SJSA1 (cell line): ENCODE measurements around the gene NR3C1. TPM values are rescaled to one million over a fixed set of nuclear protein-coding genes. Genes with fewer than 3 reads are reported as not detected.

Source experiments
- DNase-seq, 2 experiments: peaks; one replicate each; pipeline ENCODE4 v3.0.0-alpha.2; 2015 to 2020; ENCODE audit warnings: low spot score in 2 of 2, low read depth in 1 of 2
- H3K27ac ChIP-seq: fragments of 250-450 bp; sonication (Bioruptor Pico); 2 replicates; pipeline ENCODE4 v1.5.1; 2020; ENCODE audit warnings: mild to moderate bottlenecking, moderate library complexity
- H3K27me3 ChIP-seq: fragments of 250-450 bp; sonication (Bioruptor Pico); replicated peaks from 2 replicates; pipeline ENCODE4 v1.5.1; 2020; ENCODE audit warnings: mild to moderate bottlenecking, moderate library complexity
- H3K36me3 ChIP-seq: fragments of 250-450 bp; sonication (Bioruptor Pico); 2 replicates; pipeline ENCODE4 v1.5.1; 2020; ENCODE audit warnings: mild to moderate bottlenecking
- H3K4me1 ChIP-seq: fragments of 250-450 bp; sonication (Bioruptor Pico); replicated peaks from 2 replicates; pipeline ENCODE4 v1.6.1; 2021; ENCODE audit warnings: mild to moderate bottlenecking
- H3K4me3 ChIP-seq: fragments of 250-450 bp; sonication (Bioruptor Pico); 2 replicates; pipeline ENCODE4 v1.5.1; 2020; ENCODE audit warnings: mild to moderate bottlenecking
- H3K9me3 ChIP-seq: fragments of 250-450 bp; sonication (Bioruptor Pico); replicated peaks from 2 replicates; pipeline ENCODE4 v1.5.1; 2020; ENCODE audit warnings: mild to moderate bottlenecking
- total RNA-seq: library from RNA; depleted of rRNA; stranded (reverse); fragments of >200 nt; shearing (Covaris generic); gene quantifications from 2 replicates; pipeline ENCODE4 v1.2.3, GENCODE V29; 2014

Gene NR3C1
- total RNA-seq, 1 experiment from 2014 or later = 86.5 TPM

DNA sequence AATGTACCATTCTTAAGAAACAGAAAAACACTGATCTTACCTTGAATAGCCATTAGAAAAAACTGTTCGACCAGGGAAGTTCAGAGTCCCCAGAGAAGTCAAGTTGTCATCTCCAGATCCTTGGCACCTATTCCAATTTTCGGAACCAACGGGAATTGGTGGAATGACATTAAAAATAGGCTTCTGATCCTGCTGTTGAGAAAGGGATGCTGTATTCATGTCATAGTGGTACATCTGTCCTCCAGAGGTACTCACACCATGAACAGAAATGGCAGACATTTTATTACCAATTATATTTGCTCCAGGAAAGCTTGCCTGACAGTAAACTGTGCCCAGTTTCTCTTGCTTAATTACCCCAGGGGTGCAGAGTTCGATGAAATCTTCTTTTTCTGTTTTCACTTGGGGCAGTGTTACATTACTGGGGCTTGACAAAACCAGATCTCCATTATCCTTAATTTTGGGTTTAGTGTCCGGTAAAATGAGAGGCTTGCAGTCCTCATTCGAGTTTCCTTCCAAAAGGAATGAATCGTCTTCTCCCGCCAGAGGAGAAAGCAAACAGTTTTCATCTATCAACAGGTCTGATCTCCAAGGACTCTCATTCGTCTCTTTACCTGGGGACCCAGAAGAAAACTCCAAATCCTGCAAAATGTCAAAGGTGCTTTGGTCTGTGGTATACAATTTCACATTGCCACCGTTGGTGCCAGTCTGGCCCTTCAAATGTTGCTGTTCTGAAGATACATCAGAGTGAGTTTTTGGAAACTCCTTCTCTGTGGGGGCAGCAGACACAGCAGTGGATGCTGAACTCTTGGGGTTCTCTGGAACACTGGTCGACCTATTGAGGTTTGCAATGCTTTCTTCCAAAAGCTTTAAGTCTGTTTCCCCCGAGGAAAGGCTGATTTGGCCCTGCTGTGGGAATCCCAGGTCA lies 3.6 kb downstream of the NR3C1 start:
- peaks cover 74% of the 10 kb centered on the region for H3K36me3 ChIP-seq
- H3K4me1 ChIP-seq = peaks cover 50% of the 10 kb centered on the region
- DNase-seq = no peak
- H3K4me3 ChIP-seq = no peak overlapping the region
- H3K27me3 ChIP-seq = no peaks in the 10 kb centered on the region
- no peak overlapping the region for H3K27ac ChIP-seq
- H3K9me3 ChIP-seq = no peaks in the 10 kb centered on the region; the same call in 1 of the 2 replicates

DNA sequence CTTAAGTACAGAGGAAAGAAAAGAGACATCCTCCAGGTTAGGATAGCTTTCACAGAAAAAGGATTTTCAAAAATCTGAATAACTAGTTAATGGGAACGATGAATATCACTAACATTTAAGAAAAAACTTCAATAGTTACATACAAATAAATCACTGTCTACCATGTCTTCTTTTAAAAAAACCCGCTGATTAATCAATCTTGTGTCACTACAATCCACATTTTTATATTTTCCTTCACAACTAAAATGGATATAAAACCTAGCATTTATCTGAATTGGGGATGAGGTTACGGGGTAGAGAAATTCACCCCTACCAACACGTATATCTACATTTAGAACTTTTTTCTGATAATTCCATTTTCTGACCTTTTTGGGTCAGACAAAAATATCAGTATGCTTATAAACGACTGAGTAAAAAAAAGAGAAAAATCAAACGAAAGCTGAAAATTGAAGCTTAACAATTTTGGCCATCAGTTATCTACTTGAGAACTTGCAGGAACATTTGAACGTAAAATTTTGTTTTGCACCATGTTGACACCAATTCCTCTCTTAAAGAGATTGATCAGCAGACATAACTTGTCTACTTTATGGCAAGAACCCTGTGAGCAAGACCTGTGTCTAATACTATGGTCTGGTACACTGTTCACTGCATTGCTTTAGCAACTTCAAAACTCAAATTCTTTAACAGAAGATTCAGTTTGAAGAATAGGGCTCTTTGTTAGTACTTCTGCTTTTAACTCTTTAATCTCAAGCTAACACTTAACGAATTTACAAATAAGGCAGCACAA lies 4.8 kb downstream of the NR3C1 start:
- peaks cover 69% of the 10 kb centered on the region for H3K36me3 ChIP-seq
- DNase-seq = no peak
- peaks cover 46% of the 10 kb centered on the region for H3K4me1 ChIP-seq
- H3K9me3 ChIP-seq = no peaks in the 10 kb centered on the region
- no peak overlapping the region for H3K4me3 ChIP-seq
- H3K27me3 ChIP-seq = no peaks in the 10 kb centered on the region
- H3K27ac ChIP-seq = no peak overlapping the region

DNA sequence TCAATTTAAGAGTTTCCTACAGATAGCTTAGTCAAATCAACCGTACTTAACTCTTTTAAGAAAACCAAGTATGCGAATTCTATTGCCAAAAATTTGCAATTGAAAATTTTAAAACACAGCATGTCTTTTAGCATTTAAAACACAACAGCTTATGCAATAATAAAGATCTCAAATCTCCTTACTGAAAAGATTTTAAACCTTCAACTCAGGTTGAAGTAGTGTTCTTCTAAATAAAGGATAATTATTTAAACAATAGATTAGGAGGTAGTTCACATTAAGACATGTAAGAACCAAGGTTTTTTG lies 5.5 kb downstream of the NR3C1 start:
- Histone ChIP-seq H3K27me3 (no peaks in the 10 kb centered on the region), H3K4me3 (no peak overlapping the region), H3K4me1 (peaks cover 46% of the 10 kb centered on the region), H3K36me3 (peaks cover 67% of the 10 kb centered on the region), H3K27ac (no peak overlapping the region), H3K9me3 (no peaks in the 10 kb centered on the region)
- DNase-seq = no peak

DNA sequence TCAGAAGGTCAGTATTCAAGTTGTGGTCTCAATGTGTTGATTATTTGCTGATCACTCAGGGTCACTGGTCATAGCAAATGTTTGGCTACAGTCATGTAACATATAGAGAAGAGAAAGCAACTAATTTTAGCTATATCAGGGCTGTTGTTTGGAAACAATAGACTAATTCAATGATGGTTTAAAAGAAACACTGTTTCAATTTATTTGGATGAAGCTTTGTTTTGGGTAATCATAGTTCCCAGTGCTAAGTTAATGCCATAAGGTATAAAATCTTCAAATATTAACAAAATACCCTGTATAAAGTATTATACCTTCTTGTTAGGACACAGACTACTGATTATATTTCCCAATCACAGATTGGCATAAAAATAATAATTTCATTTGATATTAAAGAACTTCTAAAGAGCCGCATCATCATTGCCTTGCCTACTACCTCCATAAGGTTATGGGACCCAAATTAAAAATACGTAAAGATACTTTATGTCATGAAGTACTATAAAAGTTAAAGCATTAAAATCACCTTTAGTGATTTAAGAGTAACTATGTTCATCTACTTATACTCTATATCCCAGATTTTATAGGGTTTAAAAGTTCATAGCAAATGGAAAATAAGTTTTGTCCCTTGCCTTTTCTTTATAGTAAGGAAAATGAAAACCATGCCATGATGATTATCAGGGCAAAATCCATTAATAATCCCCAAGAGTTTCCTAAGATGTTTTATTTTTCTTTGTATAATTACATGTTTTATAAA lies 6.0 kb downstream of the NR3C1 start:
- no peaks in the 10 kb centered on the region for H3K27me3 ChIP-seq
- H3K4me3 ChIP-seq = no peak overlapping the region
- no peak for DNase-seq
- no peak overlapping the region for H3K27ac ChIP-seq
- peaks cover 46% of the 10 kb centered on the region for H3K4me1 ChIP-seq
- peaks cover 62% of the 10 kb centered on the region for H3K36me3 ChIP-seq
- H3K9me3 ChIP-seq = no peaks in the 10 kb centered on the region

DNA sequence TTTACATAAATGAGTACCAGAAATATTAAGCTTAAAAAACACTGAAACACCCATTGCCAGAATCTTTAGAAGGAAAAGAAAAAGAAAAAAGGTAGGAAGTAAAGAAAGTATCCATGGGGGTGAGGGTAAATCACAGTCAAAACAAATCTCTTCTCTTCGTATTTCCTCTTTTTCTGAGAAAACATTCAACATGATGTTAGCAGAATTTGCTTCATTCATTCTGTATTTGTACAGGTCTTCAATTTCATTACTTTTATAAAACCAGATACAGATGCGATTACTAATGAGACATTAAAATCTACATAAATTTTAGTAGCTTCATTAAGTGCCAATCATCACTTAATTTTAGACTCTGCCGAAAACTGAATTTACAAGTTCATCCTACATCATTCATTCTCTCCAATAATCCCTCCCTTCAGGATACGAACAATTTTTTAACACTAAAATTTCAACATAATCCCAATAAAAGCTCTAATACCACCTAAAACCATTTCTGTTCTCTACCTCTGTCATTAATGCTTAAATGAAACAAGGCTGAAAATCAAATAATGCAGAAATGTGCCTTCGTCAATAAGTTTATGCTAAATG lies 7.0 kb downstream of the NR3C1 start:
- H3K36me3 ChIP-seq = peaks cover 52% of the 10 kb centered on the region
- no peak for DNase-seq
- no peak overlapping the region for H3K4me3 ChIP-seq
- no peak overlapping the region for H3K27ac ChIP-seq
- H3K9me3 ChIP-seq = no peaks in the 10 kb centered on the region
- H3K27me3 ChIP-seq = no peaks in the 10 kb centered on the region
- H3K4me1 ChIP-seq = peaks cover 41% of the 10 kb centered on the region

DNA sequence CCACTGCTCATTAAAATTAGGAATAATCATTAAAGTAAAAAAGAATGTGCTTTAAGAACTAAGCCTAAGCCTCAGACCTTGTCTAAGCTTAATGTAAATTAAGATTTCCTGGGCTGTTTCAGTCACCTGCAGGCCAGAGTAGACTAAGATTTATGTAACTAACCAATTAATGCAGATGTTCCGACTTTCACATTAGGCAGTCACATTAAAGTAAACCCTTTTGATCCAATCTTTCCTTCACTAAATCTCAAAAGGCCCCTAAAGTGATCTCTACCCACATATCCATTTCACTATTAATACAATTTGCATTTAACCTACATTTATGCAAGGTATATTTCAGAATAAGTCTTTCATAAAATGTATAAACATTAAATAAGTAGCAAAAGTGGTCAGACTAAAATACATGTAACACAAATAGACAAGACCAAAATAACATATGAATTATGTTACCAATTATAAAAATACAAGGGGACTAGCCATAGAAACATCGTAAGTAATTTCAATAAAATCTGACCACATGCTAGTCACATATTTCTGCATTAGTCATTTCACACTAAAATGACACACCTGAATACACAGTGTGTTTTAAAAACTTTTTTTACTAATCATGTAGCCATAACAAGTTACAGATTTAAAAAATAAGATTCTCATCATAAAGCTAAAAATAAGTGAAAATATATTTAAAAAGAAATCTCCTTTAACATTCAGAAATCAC lies 7.7 kb downstream of the NR3C1 start:
- peaks cover 46% of the 10 kb centered on the region for H3K36me3 ChIP-seq
- no peak overlapping the region for H3K4me3 ChIP-seq
- H3K27me3 ChIP-seq = no peaks in the 10 kb centered on the region
- no peak for DNase-seq
- H3K4me1 ChIP-seq = peaks cover 35% of the 10 kb centered on the region
- no peaks in the 10 kb centered on the region for H3K9me3 ChIP-seq
- no peak overlapping the region for H3K27ac ChIP-seq

DNA sequence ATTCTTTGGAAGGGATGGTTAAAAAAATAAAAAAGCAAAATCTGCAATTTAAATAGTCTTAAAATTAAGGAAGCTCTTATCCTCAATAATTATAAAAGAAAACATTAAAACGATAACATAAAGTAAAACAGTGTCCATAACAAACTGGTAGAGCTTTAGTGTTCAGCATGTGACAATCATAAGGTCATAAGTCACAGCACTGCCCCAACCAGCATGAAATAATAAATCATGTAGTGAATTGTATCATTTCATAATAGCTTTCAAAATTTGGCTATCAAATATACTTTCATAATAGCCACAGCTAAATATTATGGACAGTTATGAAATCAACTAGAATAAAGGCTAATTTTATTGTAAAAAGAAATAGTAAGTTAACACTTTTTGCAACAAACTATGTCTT lies 10.0 kb downstream of the NR3C1 start:
- peaks cover 15% of the 10 kb centered on the region for H3K4me1 ChIP-seq

DNA sequence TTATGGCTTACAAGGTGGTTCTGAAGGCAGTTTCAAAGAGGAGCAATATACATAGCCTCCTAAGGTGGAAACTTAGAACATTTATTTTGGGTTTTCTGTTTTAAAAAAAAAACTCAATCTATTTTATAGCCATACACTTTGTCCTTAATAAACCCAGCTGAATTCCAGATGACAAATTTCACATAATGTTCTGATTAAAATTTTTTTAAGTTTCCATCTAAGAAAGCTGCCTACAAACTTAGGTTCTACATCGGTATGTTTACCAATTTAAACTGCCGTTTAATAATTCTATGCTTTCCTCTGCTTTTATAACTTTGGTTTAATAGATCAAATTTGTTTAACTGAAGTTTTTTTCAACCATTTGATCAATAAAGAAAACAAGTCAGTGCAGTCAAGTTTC lies 12.5 kb downstream of the NR3C1 start:
- peaks cover 5% of the 10 kb centered on the region; the same call in 1 of the 2 replicates for H3K4me1 ChIP-seq
- H3K4me3 ChIP-seq = no peak overlapping the region
- H3K9me3 ChIP-seq = peaks cover under 1% of the 10 kb centered on the region; the same call in 1 of the 2 replicates
- peaks cover 43% of the 10 kb centered on the region for H3K36me3 ChIP-seq
- H3K27me3 ChIP-seq = no peaks in the 10 kb centered on the region
- no peak for DNase-seq
- H3K27ac ChIP-seq = no peak overlapping the region

More for the DNA sequence above, 10.0 kb downstream of the NR3C1 start:
- H3K27me3 ChIP-seq = no peaks in the 10 kb centered on the region
- no peaks in the 10 kb centered on the region for H3K9me3 ChIP-seq
- peaks cover 38% of the 10 kb centered on the region for H3K36me3 ChIP-seq
- no peak overlapping the region for H3K4me3 ChIP-seq
- DNase-seq = no peak
- H3K27ac ChIP-seq = no peak overlapping the region

DNA sequence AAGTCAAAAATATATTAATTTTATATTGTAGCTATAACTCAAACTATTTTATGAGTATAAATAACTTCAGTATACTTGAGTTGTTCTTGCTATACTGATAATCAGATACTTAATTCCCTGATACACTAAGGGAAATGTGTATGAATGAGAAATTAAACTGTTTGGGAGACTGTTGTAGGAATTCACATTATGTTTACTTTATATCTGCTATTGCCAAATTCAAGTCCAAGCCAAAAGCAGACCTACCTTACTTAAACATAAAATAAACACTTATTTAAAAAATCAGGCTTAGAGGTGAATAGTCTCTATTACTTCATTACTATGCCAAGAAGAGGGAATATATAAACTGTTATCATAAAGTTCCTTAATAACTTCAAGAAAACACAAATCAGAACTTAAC lies 13.2 kb downstream of the NR3C1 start:
- H3K4me3 ChIP-seq = no peak overlapping the region
- H3K9me3 ChIP-seq = peaks cover 8% of the 10 kb centered on the region
- H3K27ac ChIP-seq = no peak overlapping the region
- no peaks in the 10 kb centered on the region for H3K27me3 ChIP-seq
- peaks cover 44% of the 10 kb centered on the region for H3K36me3 ChIP-seq
- no peak for DNase-seq
- H3K4me1 ChIP-seq = peaks cover under 1% of the 10 kb centered on the region; the same call in 1 of the 2 replicates

DNA sequence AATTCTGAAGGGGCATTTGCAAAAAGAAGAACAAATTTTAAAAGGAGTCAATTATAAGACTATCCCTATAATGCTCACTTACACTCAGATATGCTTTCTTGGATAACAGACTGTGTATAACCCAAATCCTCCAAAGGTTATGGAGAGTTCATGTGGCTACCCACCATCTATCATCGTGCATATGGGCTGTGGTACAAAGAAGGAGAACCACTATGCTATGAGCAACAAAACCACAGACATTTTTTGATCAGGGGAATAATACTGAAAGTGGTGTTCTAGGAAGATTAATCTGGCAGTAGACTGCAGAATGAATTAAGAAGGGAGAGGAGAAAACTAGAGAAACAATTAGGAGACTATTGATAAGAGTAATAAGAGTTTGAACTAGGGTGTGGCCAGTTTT lies 16.8 kb downstream of the NR3C1 start:
- Histone ChIP-seq H3K27me3 (no peaks in the 10 kb centered on the region), H3K4me1 (no peaks in the 10 kb centered on the region), H3K9me3 (peaks cover 13% of the 10 kb centered on the region), H3K36me3 (peaks cover 75% of the 10 kb centered on the region), H3K27ac (no peak overlapping the region), H3K4me3 (no peak overlapping the region)
- DNase-seq = no peak

DNA sequence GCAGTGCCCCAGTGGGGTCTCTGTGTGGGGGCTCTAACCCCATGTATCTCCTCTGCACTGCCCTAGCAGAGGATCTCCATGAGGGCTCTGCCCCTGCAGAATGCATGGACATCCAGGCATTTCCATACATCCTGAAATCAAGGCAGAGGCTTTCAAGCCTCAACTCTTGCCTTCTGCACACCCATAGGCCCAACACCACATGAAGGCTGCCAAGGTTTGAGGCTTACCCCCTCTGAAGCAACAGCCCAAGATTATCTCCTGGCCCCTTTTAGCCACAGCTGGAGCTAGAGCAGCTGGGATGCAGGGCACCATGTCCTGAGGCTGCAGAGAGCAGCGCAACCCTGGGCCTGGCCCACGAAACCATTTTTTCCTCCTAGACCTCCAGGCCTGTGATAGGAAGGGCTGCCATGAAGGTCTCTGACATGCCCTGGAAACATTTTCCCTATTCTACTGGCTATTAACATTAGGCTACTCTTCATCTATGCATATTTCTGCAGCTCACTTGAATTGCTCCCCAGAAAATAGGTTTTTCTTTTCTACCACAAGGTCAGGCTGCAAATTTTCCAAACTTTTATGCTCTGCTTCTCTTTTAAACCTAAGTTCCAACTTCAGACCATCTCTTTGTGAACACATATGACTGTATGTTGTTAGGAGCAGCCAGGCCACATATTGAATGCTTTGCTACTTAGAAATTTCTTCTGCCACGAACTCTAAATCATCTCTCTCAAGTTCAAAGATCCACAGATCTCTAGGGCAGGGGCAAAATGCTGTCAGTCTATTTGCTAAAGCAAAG lies 18.4 kb downstream of the NR3C1 start:
- Histone ChIP-seq H3K36me3 (peaks cover 77% of the 10 kb centered on the region), H3K4me1 (no peaks in the 10 kb centered on the region), H3K27me3 (no peaks in the 10 kb centered on the region), H3K9me3 (peaks cover 13% of the 10 kb centered on the region), H3K27ac (no peak overlapping the region), H3K4me3 (no peak overlapping the region)
- DNase-seq = no peak

DNA sequence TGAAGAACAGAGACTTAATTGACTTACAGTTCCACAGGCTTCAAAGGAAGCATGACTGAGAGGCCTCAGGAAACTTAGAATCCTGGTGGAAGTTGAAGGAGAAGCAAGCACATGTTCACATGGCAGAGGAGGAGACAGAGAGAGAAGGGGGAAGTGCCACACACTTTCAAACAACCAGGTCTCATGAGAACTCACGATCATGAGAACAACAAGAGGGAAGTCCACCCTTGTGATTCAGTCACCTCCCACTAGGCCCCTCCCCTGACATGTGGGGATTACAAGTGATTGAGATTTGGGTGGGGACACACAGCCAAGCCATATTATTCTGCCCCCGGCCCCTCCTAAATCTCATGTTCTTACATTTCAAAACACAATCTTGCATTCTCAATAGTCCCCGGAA lies 19.5 kb downstream of the NR3C1 start:
- Histone ChIP-seq H3K9me3 (peaks cover 13% of the 10 kb centered on the region), H3K4me1 (no peaks in the 10 kb centered on the region), H3K36me3 (peaks cover 69% of the 10 kb centered on the region), H3K27ac (no peak overlapping the region), H3K27me3 (no peaks in the 10 kb centered on the region), H3K4me3 (no peak overlapping the region)
- no peak for DNase-seq
